Smooth muscle cell of the brain vasculature (primary cell): ENCODE measurements around the gene PACC1.
"Not testable (repeated sequence)": the region's sequence is repeated elsewhere in the genome, so short reads cannot be mapped to it uniquely, and the experiment has no call there.

Experiments used
- DNase-seq: peaks from one replicate; pipeline ENCODE4 v3.0.0-alpha.2; 2012; ENCODE audit warnings: low read depth, low spot score

The PACC1 gene

DNA sequence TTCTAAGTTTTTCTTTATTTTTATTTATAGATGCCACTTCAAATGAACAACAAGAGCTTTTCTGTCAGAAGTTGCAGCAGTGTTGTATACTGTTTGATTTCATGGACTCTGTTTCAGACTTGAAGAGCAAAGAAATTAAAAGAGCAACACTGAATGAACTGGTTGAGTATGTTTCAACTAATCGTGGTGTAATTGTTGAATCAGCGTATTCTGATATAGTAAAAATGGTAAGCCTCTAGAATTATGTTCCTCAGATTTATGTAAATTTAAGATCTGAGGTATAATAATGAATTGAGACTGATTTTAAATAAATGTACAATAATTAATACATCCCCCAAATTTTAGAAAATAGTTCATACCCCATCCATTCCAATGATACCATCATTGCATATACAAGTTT, 85.6 kb downstream of the PACC1 start:
- no peak for DNase-seq

DNA sequence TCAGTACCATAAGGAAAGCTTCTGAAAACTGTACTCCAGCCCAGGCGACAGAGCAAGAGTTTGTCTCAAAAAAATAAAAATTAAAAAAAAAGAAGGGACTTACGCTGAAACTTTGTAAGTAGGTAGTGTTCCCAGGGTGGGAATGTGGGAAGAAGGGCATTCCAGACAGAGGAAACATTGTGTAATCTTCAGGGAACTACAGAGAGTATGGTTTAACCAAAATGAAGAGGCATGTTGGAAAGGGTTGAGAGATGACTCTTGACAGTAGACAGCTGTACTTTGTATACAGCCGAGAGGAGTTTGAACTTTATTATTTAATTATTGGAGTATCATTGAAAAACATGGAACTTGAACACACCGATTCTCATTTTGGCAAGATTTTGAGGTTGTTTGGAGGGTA, 86.4 kb downstream of the PACC1 start:
- no peak for DNase-seq

DNA sequence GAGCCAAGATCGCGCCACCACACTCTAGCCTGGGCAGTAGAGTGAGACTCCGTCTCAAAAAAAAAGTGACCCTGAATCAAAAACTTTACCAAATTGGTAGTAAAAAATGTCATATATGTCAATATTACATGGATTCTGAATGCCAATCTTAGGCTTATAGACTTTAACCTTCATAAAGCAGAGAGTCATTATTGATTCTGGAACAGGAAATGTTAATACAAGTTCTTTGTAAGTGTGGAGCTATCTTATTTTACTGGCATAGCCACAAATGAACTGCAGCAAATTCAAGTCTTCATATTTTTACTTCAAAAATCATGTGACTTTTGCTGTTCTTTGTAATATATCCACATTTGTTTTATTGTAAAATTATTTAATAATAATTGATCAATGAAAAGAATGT, 88.1 kb downstream of the PACC1 start:
- DNase-seq, result no peak

DNA sequence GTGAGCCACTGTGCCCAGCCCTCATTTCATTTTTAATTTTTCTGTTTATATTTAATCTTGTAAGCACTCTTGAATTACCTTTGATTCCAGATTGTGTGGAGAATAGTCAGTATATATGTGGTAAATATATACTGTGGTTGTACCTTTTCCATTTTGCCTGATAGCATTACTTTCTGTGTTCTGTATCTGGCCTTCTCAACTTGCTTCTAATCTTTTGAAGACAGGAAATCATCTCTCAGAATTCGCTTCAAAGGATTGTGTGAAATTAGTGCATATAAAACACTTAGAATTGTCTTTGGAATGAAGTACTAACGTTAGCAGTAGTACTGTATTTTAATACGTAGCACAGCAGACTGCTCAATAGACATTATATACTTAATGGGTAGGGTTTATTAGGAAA, 91.6 kb downstream of the PACC1 start:
- DNase-seq, result no peak

DNA sequence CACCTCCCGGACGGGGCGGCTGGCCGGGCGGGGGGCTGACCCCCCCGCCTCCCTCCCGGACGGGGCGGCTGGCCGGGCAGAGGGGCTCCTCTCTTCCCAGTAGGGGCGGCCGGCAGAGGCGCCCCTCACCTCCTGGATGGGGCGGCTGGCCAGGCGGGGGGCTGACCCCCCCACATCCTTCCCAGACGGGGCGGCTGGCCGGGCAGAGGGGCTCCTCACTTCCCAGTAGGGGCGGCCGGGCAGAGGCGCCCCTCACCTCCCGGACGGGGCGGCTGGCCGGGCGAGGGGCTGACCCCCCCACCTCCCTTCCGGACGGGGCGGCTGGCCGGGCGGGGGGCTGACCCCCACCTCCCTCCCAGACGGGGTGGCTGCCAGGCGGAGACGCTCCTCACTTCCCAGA, 93.7 kb downstream of the PACC1 start:
- DNase-seq, result not testable (repeated sequence)

DNA sequence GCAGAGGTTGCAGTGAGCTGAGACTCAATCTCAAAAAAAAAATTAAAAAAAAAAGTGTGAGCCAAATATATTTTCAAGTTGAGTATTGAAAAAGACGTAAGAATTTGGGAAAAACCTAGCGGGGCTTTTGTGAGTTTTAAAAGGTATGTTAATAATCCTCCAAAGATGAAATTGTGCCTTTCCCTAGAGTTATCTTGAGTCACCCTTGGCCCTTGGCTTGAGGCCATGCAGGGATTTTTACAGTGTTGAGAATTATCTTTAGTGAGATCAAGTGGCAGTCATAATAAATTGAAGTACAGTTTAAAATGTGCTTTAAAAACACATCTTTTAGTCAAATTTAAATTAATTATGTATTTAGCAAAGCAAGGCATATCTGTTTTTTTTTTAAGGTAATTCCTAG, 96.8 kb downstream of the PACC1 start:
- DNase-seq, result no peak

DNA sequence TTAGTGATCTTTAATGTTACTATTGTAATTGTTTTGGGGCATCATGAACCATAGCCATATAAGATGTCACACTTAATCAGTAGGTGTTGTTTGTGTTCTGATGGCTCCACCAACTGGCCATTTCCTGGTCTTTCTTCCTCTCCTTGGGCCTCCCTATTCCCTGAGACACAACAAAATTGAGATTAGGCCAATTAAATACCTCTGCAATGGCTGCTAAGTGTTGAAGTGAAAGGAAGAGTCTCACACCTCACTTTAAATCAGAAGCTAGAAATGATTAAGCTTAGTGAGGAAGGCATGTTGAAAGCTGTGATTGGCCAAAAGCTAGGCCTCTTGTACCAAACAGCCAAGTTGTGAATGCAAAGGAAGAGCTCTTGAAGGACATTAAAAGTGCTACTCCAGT, 98.8 kb downstream of the PACC1 start:
- no peak for DNase-seq

DNA sequence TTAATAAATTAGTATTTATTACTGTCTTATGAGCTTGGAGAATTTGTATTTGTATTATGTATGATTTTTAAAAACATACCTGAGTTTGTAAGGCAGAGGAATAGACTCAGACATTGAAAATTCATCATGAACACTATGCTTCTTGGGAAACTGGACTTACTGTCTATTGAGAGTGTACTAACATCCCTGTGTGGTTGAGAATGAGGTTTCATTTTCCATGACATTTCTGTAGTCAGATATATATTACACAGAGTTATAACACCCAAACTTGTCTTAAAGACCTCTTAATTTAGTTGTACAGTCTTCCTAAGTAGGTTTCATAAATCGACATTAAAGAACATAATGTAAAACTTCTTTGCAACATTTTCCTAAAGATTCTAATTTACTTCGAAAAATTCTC, 99.5 kb downstream of the PACC1 start:
- no peak for DNase-seq
